K562 (cell line): ENCODE results near the gene CCDC71L. TPM values are rescaled to one million over a fixed set of nuclear protein-coding genes. Genes with fewer than 3 reads are reported as not detected.

Experiments
- ATAC-seq: fragments of 200-7000 bp; cut with Tn5 transposase; 3 replicates; pipeline ENCODE4 v1.9.1; 2020; ENCODE audit warnings: moderate library complexity
- BruUV-seq: library from RNA; stranded (reverse); fragments of 400-500 nt; replicated peaks from 2 replicates; lab custom pipeline; 2021; lab: Mats Ljungman, UMichigan
- CTCF ChIA-PET: fragments of 300-600 bp; formaldehyde crosslinking; extraction: SDS; loops from one replicate; lab custom pipeline; 2021; ENCODE audit warnings: low intra/inter-chr PET ratio; lab: Yijun Ruan, JAX
- POLR2A ChIA-PET: fragments of 300-600, 350-650 bp; sonication (Branson Sonifier 250); formaldehyde crosslinking; extraction: SDS; loops from one replicate; lab custom pipeline; 2021; ENCODE audit warnings: antibody characterized with exemption, inconsistent platforms; lab: Yijun Ruan, JAX
- DNase-seq, 4 experiments: peaks; one replicate each; pipeline versions ENCODE4 v3.0.0 to v3.0.0-alpha.2; 2011 to 2018; ENCODE audit warnings: low spot score in 3 of 4, mixed read lengths in 3 of 4; ENCODE audit errors: extremely low read depth in 1 of 4
- FAIRE-seq: peaks from 2 replicates; lab custom pipeline; 2011; peaks lifted over from hg19 to GRCh38; lab: Jason Lieb, UNC
- H2AFZ ChIP-seq: 2 replicates; pipeline ENCODE4 v1.6.0; 2011; ENCODE audit warnings: low read depth, low read length, control low read depth, inconsistent platforms
- H3K27ac ChIP-seq: fragments of 200-600 bp; 3 replicates; pipeline ENCODE4 v1.8.0; 2011; ENCODE audit warnings: low read depth, mild to moderate bottlenecking, control low read depth, inconsistent platforms, low read length, moderate library complexity, mixed read lengths; ENCODE audit errors: extremely low read depth
- H3K27me3 ChIP-seq, 2 experiments: fragments of 300-600 bp in 1 of 2; 2 replicates in 1 of 2; 3 replicates in 1 of 2; pipeline versions ENCODE4 v1.6.0 to v1.8.0; 2011; ENCODE audit warnings: inconsistent platforms in 2 of 2, low read length in 2 of 2, mild to moderate bottlenecking in 1 of 2, mixed read lengths in 1 of 2, moderate library complexity in 1 of 2; ENCODE audit not compliant: control insufficient read depth in 2 of 2, insufficient read depth in 2 of 2
- H3K36me3 ChIP-seq: fragments of 300-600 bp; 3 replicates; pipeline ENCODE4 v1.8.0; 2011; ENCODE audit warnings: mild to moderate bottlenecking, low read length, inconsistent platforms; ENCODE audit not compliant: control insufficient read depth, insufficient read depth
- H3K4me1 ChIP-seq, 2 experiments: fragments of 200-600 bp in 1 of 2; replicated peaks in 1 of 2; 2 replicates in 1 of 2; 3 replicates in 1 of 2; pipeline versions ENCODE4 v1.5.1 to v1.8.0; 2011; ENCODE audit warnings: inconsistent platforms in 2 of 2, low read length in 2 of 2, mild to moderate bottlenecking in 1 of 2, mixed read lengths in 1 of 2, moderate library complexity in 1 of 2; ENCODE audit not compliant: control insufficient read depth in 2 of 2, insufficient read depth in 2 of 2
- H3K4me2 ChIP-seq: 2 replicates; pipeline ENCODE4 v1.6.1; 2011; ENCODE audit warnings: low read length, control low read depth, inconsistent platforms, mixed read lengths; ENCODE audit not compliant: insufficient read depth
- H3K4me3 ChIP-seq: fragments of 200-600 bp; sonication (generic), shearing (Covaris generic); 2 replicates; pipeline ENCODE4 v1.5.1; 2016; ENCODE audit warnings: control low read depth, inconsistent platforms
- H3K79me2 ChIP-seq: fragments of 200-600 bp; 3 replicates; pipeline ENCODE4 v1.8.0; 2011; ENCODE audit warnings: low read length, inconsistent platforms; ENCODE audit not compliant: control insufficient read depth, insufficient read depth
- H3K9ac ChIP-seq, 2 experiments: 2 replicates each; pipeline versions ENCODE4 v1.6.0 to v1.6.1; 2011; ENCODE audit warnings: low read depth in 2 of 2, low read length in 2 of 2, control low read depth in 1 of 2, inconsistent platforms in 1 of 2, mild to moderate bottlenecking in 1 of 2, mixed read lengths in 1 of 2; ENCODE audit not compliant: insufficient read depth in 1 of 2
- H3K9me1 ChIP-seq: one replicate; pipeline ENCODE4 v1.6.0; 2011; ENCODE audit warnings: inconsistent platforms, mild to moderate bottlenecking, low read length, moderate library complexity; ENCODE audit not compliant: control insufficient read depth, insufficient read depth
- H3K9me3 ChIP-seq: replicated peaks from 2 replicates; pipeline ENCODE4 v1.5.1; 2011; ENCODE audit warnings: low read depth, low read length, inconsistent platforms; ENCODE audit not compliant: control insufficient read depth, insufficient read depth
- H4K20me1 ChIP-seq: replicated peaks from 2 replicates; pipeline ENCODE4 v1.6.1; 2011; ENCODE audit warnings: low read length, inconsistent platforms, mixed read lengths; ENCODE audit not compliant: control insufficient read depth, insufficient read depth
- CBX3 ChIP-seq, 2 experiments: IDR thresholded peaks; 1 replicate in 1 of 2; 2 replicates in 1 of 2; pipeline ENCODE4 v1.6.1; 2012; ENCODE audit warnings: inconsistent platforms in 2 of 2, low read length in 2 of 2, borderline replicate concordance in 1 of 2, control low read depth in 1 of 2
- FIP1L1 ChIP-seq: fragments of 200-400 bp; formaldehyde crosslinking; IDR thresholded peaks from 2 replicates; pipeline ENCODE4 v1.6.1; 2018; ENCODE audit warnings: mild to moderate bottlenecking, low read depth, low read length; ENCODE audit not compliant: poor library complexity, severe bottlenecking
- HMG20B ChIP-seq: fragments of 250-450 bp; sonication (Bioruptor Pico); IDR thresholded peaks from 2 replicates; pipeline ENCODE4 v1.5.0; 2021; ENCODE audit warnings: mild to moderate bottlenecking
- NCOR1 ChIP-seq: fragments of 450-650 bp; IDR thresholded peaks from 2 replicates; pipeline ENCODE4 v1.6.1; 2016; ENCODE audit warnings: mild to moderate bottlenecking, moderate library complexity
- POLR3G ChIP-seq: IDR thresholded peaks from 2 replicates; pipeline ENCODE4 v1.6.1; 2011; ENCODE audit not compliant: insufficient read length, insufficient replicate concordance; ENCODE audit errors: extremely low read depth
- PTRF ChIP-seq: fragments of 450-650 bp; IDR thresholded peaks from 2 replicates; pipeline ENCODE4 v1.6.1; 2016; ENCODE audit warnings: mild to moderate bottlenecking, missing genetic modification characterization, missing compliant biosample characterization
- RAD51 ChIP-seq: fragments of 450-650 bp; IDR thresholded peaks from 2 replicates; pipeline ENCODE4 v1.7.1; 2016; ENCODE audit warnings: low read depth, mild to moderate bottlenecking, borderline replicate concordance
- RNF2 ChIP-seq: sonication (generic); IDR thresholded peaks from 2 replicates; pipeline ENCODE4 v1.6.1; 2016
- TAF9B ChIP-seq: fragments of 450-650 bp; IDR thresholded peaks from 2 replicates; pipeline ENCODE4 v1.6.1; 2018; ENCODE audit warnings: mild to moderate bottlenecking; ENCODE audit not compliant: partially characterized antibody
- TOE1 ChIP-seq, 2 experiments: fragments of 450-650 bp in 1 of 2; sonication (generic) in 1 of 2; formaldehyde crosslinking in 1 of 2; IDR thresholded peaks; 2 replicates each; pipeline versions ENCODE4 v1.7.1 to v1.8.0; 2016 to 2022; ENCODE audit warnings: borderline replicate concordance in 2 of 2, mild to moderate bottlenecking in 2 of 2, antibody characterized with exemption in 1 of 2, inconsistent platforms in 1 of 2, low read depth in 1 of 2, missing genetic modification reagents in 1 of 2, moderate library complexity in 1 of 2
- TRIM24 ChIP-seq, 2 experiments: fragments of 450-650 bp; IDR thresholded peaks; 2 replicates each; pipeline ENCODE4 v1.6.1; 2016
- ZNF778 ChIP-seq: fragments of 450-650 bp; formaldehyde crosslinking; IDR thresholded peaks from 2 replicates; pipeline ENCODE4 v1.4.0; 2020; ENCODE audit warnings: mild to moderate bottlenecking, moderate library complexity
- WGBS: fragments of 100-300 bp; shearing (Covaris generic); methylation state at CpG from one replicate; pipeline ENCODE4 v1.1.6; 2016; ENCODE audit warnings: low coverage, mixed read lengths; ENCODE audit not compliant: insufficient coverage; ENCODE audit errors: missing lambda C conversion rate; 5-methylcytosine and 5-hydroxymethylcytosine counted together
- in situ Hi-C: fragments of 300-500 bp; cut with MboI; formaldehyde crosslinking; loops from 4 replicates; pipeline ENCODE4 v1.15.0; 2018; ENCODE audit warnings: inconsistent platforms, mixed read lengths
- intact Hi-C: fragments of 100-400 bp; cut with micrococcal nuclease; formaldehyde crosslinking; loops from 2 replicates; pipeline ENCODE4 v1.14.2; 2022
- polyA plus RNA-seq, 8 experiments: library from polyadenylated mRNA; depleted of rRNA in 4 of 8; stranded (reverse) in 5 of 8; unstranded in 3 of 8; fragments of >200 nt; fragmentation: Nextera tagmentation in 2 of 8; fragmentation: Illumina TruSeq in 1 of 8; extraction: Ambion mirVana in 2 of 8; extraction: Trizol in 1 of 8; gene quantifications; 2 replicates each; pipeline versions ENCODE4 v1.2.1 to v1.2.3, GENCODE V29; 2011 to 2014; ENCODE audit warnings: inconsistent platforms in 1 of 8, missing spikeins in 1 of 8
- total RNA-seq, 7 experiments: library from RNA; depleted of rRNA in 6 of 7; stranded (reverse); fragments of >200 nt in 6 of 7; fragmentation: Illumina TruSeq in 2 of 7; extraction: Trizol in 2 of 7; gene quantifications; 2 replicates each; pipeline versions ENCODE4 v1.2.1 to v1.2.3, GENCODE V29; 2011 to 2021; ENCODE audit warnings: low replicate concordance in 1 of 7
- TF ChIP-seq, protein P1 (sequence below): sonication (generic); formaldehyde crosslinking; IDR thresholded peaks from 2 replicates; pipeline ENCODE4 v1.8.0; 2022; ENCODE audit warnings: mild to moderate bottlenecking, low read depth, missing genetic modification reagents
- TF ChIP-seq, protein P2 (sequence below), 2 experiments: IDR thresholded peaks in 1 of 2; conservative IDR thresholded peaks in 1 of 2; 2 replicates each; pipeline ENCODE4 v1.6.1; 2016; ENCODE audit warnings: low read depth in 2 of 2, mild to moderate bottlenecking in 1 of 2, missing compliant biosample characterization in 1 of 2, missing genetic modification characterization in 1 of 2, moderate library complexity in 1 of 2

Gene CCDC71L
- total and polyA plus RNA-seq, 9 of the 15 experiments (the other 6 are each of a cell fraction or from before 2014, with no cell fraction given), result 5.7 to 108 (median 25.4) TPM

DNA sequence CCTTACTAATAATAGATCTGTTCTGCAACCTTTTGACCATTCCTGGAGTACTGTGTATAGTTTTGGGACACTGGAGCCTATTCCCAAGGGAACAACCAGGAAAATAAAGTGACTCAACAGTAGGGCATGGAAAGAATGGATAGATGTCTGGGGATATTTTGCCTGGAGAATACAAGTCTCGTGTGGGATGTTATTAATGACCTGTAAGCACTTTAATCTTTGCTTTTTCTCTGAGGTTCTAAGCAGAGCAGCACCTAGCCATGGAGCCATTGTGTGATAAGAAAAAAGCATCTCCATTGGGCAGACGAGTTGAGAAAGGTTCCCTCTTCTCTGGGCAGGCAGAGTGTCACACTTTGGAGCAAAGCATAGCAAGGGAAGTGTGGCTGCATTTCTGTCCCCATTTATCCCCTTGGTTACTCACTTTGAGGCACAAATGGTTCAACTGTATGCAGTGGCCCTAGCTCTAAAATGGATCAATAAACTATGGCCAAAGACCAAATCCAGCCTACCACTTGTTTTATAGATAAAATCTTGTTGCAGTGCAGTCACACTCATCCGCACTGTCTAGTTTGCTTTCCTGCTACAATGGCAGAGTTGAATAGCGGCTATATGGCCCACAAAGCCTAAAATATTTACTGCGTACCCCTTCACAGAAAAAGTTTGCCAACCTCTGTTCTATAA lies 21.0 kb upstream of the CCDC71L start (continued):
- no peak for TF ChIP-seq FIP1L1
- TF ChIP-seq TRIM24 (IDR thresholded peaks at IDR 0.05), result peak in 1 of 2 experiments; percentile 31; a peak in 1 of 4 replicates
- TF ChIP-seq, protein P1, sequence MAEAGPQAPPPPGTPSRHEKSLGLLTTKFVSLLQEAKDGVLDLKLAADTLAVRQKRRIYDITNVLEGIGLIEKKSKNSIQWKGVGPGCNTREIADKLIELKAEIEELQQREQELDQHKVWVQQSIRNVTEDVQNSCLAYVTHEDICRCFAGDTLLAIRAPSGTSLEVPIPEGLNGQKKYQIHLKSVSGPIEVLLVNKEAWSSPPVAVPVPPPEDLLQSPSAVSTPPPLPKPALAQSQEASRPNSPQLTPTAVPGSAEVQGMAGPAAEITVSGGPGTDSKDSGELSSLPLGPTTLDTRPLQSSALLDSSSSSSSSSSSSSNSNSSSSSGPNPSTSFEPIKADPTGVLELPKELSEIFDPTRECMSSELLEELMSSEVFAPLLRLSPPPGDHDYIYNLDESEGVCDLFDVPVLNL (CRISPR knock-in tag), result no peak
- TF ChIP-seq PTRF (tag), result no peak

DNA sequence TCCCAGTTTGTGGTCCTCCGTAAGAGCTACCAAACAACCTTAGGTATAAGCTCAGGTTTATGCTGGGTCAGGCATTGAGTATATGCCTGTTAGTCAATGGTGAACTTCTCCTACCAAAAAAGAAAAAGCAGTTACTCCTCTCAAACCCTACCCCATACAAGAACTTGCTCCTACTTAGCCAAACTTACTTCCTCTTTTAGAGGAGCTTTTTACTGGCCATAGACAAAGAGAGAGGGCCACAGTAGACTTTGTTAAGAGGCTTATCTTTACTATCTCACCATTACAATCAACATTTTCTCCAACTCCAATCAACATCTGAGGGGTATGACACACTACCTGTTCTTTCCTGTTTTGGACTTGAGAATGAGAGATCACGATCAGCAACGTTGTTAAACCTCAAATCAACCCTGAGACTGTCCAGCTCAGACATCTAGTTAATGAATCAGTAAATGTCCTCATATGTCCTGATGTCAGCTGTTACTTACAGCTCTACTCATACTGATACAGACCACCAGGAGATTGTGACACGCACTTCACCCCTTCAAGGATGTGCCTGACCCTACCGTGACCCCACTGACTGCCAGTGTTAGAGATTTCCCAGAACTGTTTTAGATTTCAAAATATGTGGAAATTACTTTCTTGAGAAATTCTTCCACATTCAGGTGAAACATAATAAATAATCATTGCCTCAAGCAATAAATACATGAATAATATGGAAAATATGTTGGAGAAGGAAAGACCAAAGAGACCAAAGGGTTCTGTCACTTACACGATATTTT lies 18.4 kb upstream of the CCDC71L start:
- intact Hi-C loops, result no loop called here
- WGBS, result 3% methylated on average over 6 of the region's 6 CpGs
- ChIA-PET POLR2A (interaction anchor here (0.6 to 2.3 kb wide), 17 partner anchors 9 to 1082 kb away, joined by 3 to 12 read pairs (median 3); partner anchors contain the start of gene CCDC71L), CTCF (interaction anchor here (0.7 to 0.8 kb wide), 2 partner anchors 17 to 21 kb away, joined by 3 read pairs; no protein-coding TSS in a partner anchor)
- Histone ChIP-seq H3K27me3 (no peaks in the 10 kb centered on the region), H3K27ac (peak overlapping the region; percentile 66), H3K36me3 (no peaks in the 10 kb centered on the region), H3K79me2 (no peaks in the 10 kb centered on the region), H3K9me1 (no peaks in the 10 kb centered on the region), H3K9ac (peak overlapping the region; percentile 12 to 78; a peak in 1 of 4 replicates), H3K4me2 (peak overlapping the region; percentile 67), H2AFZ (peak overlapping the region; percentile 75), H3K4me1 (peaks cover 7 to 21% of the 10 kb centered on the region in 2 experiments; a peak in 4 of 5 replicates), H4K20me1 (no peaks in the 10 kb centered on the region), H3K4me3 (no peak overlapping the region), H3K9me3 (no peaks in the 10 kb centered on the region)
- FAIRE-seq (peak; percentile 79), DNase-seq (peak; percentile 70 to 82 (median 78)), ATAC-seq (peak; percentile 91)
- in situ Hi-C loops, result no loop called here
- BruUV-seq, result no TSS peak
- TF ChIP-seq RAD51, result no peak
- TF ChIP-seq TOE1 (IDR thresholded peaks at IDR 0.05; ENCODE audit: borderline replicate concordance), result peak; percentile 56; the same call in 1 of the 2 replicates
- TF ChIP-seq TOE1 (CRISPR knock-in tag; IDR thresholded peaks at IDR 0.05; ENCODE audit: borderline replicate concordance, low read depth), result no peak
- TF ChIP-seq TAF9B, result peak; percentile 62
- TF ChIP-seq CBX3 (IDR thresholded peaks at IDR 0.05; ENCODE audit: borderline replicate concordance in 1 of 2, low read length in 2 of 2), result peak in 1 of 2 experiments; percentile 64; a peak in 1 of 3 replicates
- TF ChIP-seq ZNF778 (CRISPR knock-in tag), result no peak
- TF ChIP-seq RNF2, result peak; percentile 61; the same call in 1 of the 2 replicates
- no peak for TF ChIP-seq HMG20B
- TF ChIP-seq NCOR1, result peak; percentile 79
- TF ChIP-seq POLR3G, result no peak
- TF ChIP-seq, protein P2, sequence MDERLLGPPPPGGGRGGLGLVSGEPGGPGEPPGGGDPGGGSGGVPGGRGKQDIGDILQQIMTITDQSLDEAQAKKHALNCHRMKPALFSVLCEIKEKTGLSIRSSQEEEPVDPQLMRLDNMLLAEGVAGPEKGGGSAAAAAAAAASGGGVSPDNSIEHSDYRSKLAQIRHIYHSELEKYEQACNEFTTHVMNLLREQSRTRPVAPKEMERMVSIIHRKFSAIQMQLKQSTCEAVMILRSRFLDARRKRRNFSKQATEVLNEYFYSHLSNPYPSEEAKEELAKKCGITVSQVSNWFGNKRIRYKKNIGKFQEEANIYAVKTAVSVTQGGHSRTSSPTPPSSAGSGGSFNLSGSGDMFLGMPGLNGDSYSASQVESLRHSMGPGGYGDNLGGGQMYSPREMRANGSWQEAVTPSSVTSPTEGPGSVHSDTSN (CRISPR knock-in tag; IDR thresholded peaks at IDR 0.05; ENCODE audit: low read depth), result no peak
- TF ChIP-seq, protein P2 (tag; conservative IDR thresholded peaks at IDR 0.05; ENCODE audit: low read depth), result peak; percentile 90
